ENCODE data around the gene DUSP16. TPM values are rescaled to one million over a fixed set of nuclear protein-coding genes. Genes with fewer than 3 reads are reported as not detected.

Gene DUSP16
- total and polyA plus RNA-seq, 7 experiments from 2014 or later: 4.4 to 42.8 (median 29.2) TPM

DNA sequence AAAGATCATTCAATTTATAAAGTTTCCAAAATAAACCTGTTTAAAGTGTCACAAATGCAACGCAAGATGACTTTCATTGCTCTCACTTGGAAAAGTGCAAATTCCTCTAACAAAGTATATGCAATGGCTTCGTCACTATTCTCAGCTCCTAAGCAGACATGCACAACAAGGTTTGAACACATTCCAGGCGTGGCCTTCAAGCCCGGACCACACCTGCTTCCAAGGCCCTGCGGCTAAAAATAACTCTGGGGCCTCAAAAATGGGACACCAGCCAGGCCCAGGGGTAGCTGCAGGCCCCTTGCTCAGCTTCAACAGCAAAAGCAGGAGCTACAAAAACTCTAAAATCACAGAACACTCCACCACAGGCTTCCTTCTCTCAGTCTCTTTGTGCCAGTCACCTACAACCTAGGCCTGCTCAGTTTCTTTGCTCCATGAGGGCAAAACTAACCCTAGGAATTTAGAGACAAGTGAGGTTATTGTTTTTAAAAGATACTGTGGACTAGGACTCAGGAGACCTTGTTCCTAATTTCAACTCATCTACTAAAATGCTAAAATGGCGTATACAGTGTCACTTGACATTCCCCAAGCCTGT is 29.3 kb downstream of the DUSP16 start:
- H3K27ac ChIP-seq (ENCODE audit: low read depth, low read length): peak overlapping the region; percentile 17
- peaks cover 0 to 14% of the 10 kb centered on the region in 2 donors for H3K4me1 ChIP-seq (ENCODE audit: control insufficient read depth in 2 of 2, insufficient read depth in 2 of 2, low read length in 2 of 2)
- Mint-ChIP-seq H3K4me3 (no peak overlapping the region), H3K27ac (peak overlapping the region in 8 of 9 donors; percentile 4 to 87 (median 66)), H3K4me1 (peaks cover 9 to 59% (median 40%) of the 10 kb centered on the region in 7 donors), H3K9me3 (peaks cover 0 to 3% (median 0%) of the 10 kb centered on the region in 11 donors), H3K27me3 (no peaks in the 10 kb centered on the region), H3K36me3 (peaks cover 0 to 23% (median 0%) of the 10 kb centered on the region in 5 donors)
- intact Hi-C loops (cut with micrococcal nuclease): no loop called here
- ATAC-seq: no peak
- ChIA-PET CTCF (interaction anchor here (1.3 kb wide), 1 partner anchor 10 kb away, joined by 4 read pairs; no protein-coding TSS in a partner anchor), POLR2A (no interaction called here)
- no peaks in the 10 kb centered on the region for H3K9me3 ChIP-seq (ENCODE audit: control insufficient read depth in 2 of 3, low read length in 3 of 3)
- no peak overlapping the region for H3K4me3 ChIP-seq (ENCODE audit: low read length)
- no peaks in the 10 kb centered on the region for H3K27me3 ChIP-seq (ENCODE audit: control insufficient read depth in 2 of 2, insufficient read depth in 2 of 2, low read length in 2 of 2)
- no peaks in the 10 kb centered on the region for H3K36me3 ChIP-seq (ENCODE audit: control insufficient read depth in 2 of 3, insufficient read depth in 3 of 3, low read length in 3 of 3)
- DNase-seq: no peak

DNA sequence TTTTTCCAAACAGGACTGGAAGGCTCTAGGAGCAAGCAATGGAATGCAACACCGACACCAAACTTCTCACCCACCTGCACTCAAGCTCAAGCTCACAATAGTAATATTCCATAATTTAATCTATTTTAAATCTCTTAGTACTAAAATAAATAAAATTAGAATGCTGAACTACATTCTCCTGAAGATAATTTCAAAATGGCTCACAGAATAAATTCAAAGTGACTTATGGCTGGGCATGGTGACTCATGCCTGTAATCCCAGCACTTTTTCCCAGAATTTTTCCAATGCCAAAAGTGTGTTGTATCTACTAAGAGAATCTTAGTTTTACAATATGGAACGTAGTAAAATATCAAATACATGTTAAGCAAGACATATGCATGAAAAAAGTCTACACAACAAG is 31.5 kb downstream of the DUSP16 start:
- H3K27ac Mint-ChIP-seq: peak overlapping the region in 4 of 9 donors; percentile 5 to 96 (median 60)
- H3K4me3 Mint-ChIP-seq: no peak overlapping the region
- no peaks in the 10 kb centered on the region for H3K36me3 ChIP-seq (ENCODE audit: control insufficient read depth in 2 of 3, insufficient read depth in 3 of 3, low read length in 3 of 3)
- peaks cover 0 to 3% (median 0%) of the 10 kb centered on the region in 11 donors for H3K9me3 Mint-ChIP-seq
- ATAC-seq (no peak), DNase-seq (no peak)
- H3K27ac ChIP-seq (ENCODE audit: low read depth, low read length): no peak overlapping the region
- H3K4me1 Mint-ChIP-seq: peaks cover 22 to 72% (median 60%) of the 10 kb centered on the region in 7 donors
- ChIA-PET POLR2A (interaction anchor here (0.7 kb wide), 1 partner anchor 24 kb away, joined by 3 read pairs; no protein-coding TSS in a partner anchor), CTCF (no interaction called here)
- no peaks in the 10 kb centered on the region for H3K27me3 ChIP-seq (ENCODE audit: control insufficient read depth in 2 of 2, insufficient read depth in 2 of 2, low read length in 2 of 2)
- no peaks in the 10 kb centered on the region for H3K9me3 ChIP-seq (ENCODE audit: control insufficient read depth in 2 of 3, low read length in 3 of 3)
- no peak overlapping the region for H3K4me3 ChIP-seq (ENCODE audit: low read length)
- peaks cover 16 to 33% of the 10 kb centered on the region in 2 donors for H3K4me1 ChIP-seq (ENCODE audit: control insufficient read depth in 2 of 2, insufficient read depth in 2 of 2, low read length in 2 of 2)
- intact Hi-C loops (cut with micrococcal nuclease): no loop called here
- peaks cover 0 to 22% (median 0%) of the 10 kb centered on the region in 5 donors for H3K36me3 Mint-ChIP-seq
- no peaks in the 10 kb centered on the region for H3K27me3 Mint-ChIP-seq

DNA sequence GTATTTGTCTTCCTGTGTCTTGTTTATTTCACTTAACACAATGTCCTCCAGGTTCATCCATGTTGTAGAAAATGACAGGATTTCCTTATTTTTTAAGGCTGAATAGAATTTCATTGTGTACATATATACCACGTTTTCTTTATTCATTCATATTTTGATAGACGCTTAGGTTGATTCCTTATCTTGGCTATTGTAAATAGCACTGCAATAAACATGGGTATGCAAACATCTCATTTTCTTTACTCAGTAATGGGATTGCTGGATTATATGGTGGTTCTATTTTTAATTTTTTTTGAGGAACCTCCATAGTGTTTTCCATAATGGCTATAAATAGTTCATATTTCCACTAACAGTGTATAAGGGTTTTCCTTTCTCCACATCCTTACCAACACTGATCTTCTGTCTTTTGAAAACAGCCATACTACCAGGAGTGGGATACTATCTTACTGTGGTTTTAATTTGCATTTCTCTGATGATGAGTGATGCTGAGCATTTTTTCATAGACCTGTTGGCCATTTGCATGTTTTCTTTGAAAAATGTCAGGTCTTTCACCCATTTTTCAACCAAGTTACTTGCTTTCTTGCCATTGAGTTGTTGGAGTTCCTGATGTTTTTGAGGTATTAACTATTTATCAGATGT is 32.8 kb downstream of the DUSP16 start:
- ChIA-PET CTCF (no interaction called here), POLR2A (no interaction called here)
- Histone ChIP-seq H3K27ac (ENCODE audit: low read depth, low read length) (no peak overlapping the region), H3K4me3 (ENCODE audit: low read length) (no peak overlapping the region), H3K36me3 (ENCODE audit: control insufficient read depth in 2 of 3, insufficient read depth in 3 of 3, low read length in 3 of 3) (no peaks in the 10 kb centered on the region), H3K4me1 (ENCODE audit: control insufficient read depth in 2 of 2, insufficient read depth in 2 of 2, low read length in 2 of 2) (peaks cover 16 to 39% of the 10 kb centered on the region in 2 donors), H3K9me3 (ENCODE audit: control insufficient read depth in 2 of 3, low read length in 3 of 3) (no peaks in the 10 kb centered on the region), H3K27me3 (ENCODE audit: control insufficient read depth in 2 of 2, insufficient read depth in 2 of 2, low read length in 2 of 2) (no peaks in the 10 kb centered on the region)
- DNase-seq (no peak), ATAC-seq (no peak)
- Mint-ChIP-seq H3K4me3 (no peak overlapping the region), H3K4me1 (peaks cover 22 to 75% (median 58%) of the 10 kb centered on the region in 7 donors), H3K36me3 (peaks cover 0 to 22% (median 0%) of the 10 kb centered on the region in 5 donors), H3K27me3 (no peaks in the 10 kb centered on the region), H3K9me3 (no peaks in the 10 kb centered on the region), H3K27ac (peak overlapping the region; percentile 7 to 96 (median 87))
- intact Hi-C loops (cut with micrococcal nuclease): loop anchor here (5.0 kb wide), 2 partner anchors 32 to 43 kb away; partner anchors contain the start of gene DUSP16 (in 1 of the 2)

DNA sequence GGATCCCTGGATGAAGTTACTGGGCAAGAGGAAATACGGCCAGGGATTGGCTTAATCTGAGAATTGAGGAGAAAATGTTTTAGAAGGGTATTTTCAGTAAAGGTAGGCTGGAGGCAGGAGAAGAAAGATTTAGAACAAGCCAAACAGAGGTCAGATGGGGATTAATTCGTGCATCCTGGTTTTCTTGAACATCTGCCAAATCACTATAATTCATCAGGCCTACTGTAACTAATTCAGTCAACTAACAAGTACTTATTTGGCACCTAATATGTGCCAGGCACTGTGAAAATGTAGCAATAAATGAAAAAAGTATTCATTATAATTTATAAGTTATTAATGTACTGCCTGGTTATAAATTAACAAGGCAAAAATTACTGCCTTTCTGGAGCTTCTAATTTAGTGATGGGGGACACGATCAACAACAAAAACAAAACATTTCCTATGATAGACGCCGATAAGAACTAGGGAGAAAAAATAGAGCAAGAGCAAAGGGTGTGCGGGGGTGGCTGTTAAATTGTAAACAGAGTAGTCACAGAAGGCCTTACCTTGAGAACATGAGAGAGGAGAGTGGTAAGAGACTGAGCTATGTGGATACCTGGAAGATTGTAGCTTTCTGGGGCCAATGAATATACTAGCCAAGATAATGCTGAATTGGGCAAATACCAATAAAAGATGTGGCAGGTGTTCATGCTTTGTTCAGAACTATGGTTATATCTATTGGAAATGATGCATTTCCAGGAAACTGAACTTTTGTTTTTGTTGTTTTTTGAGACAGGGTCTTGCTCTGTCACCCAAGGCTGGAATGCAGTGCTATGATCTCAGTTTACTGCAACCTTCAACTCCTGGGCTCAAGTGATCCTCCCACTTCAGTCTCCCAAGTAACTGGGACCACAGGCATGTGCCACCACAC is 34.0 kb downstream of the DUSP16 start:
- ChIA-PET CTCF (interaction anchor here (0.7 to 1.3 kb wide), 3 partner anchors 126 to 142 kb away, joined by 3 to 4 read pairs (median 4); no protein-coding TSS in a partner anchor), POLR2A (interaction anchor here (0.6 to 2.1 kb wide), 8 partner anchors 9 to 737 kb away, joined by 3 to 6 read pairs (median 4); no protein-coding TSS in a partner anchor)
- peak overlapping the region; percentile 70 for H3K27ac ChIP-seq (ENCODE audit: low read depth, low read length)
- peak overlapping the region; percentile 0 to 65 (median 52) for H3K4me3 Mint-ChIP-seq
- no peaks in the 10 kb centered on the region for H3K27me3 Mint-ChIP-seq
- H3K36me3 ChIP-seq (ENCODE audit: control insufficient read depth in 2 of 3, insufficient read depth in 3 of 3, low read length in 3 of 3): no peaks in the 10 kb centered on the region
- no peaks in the 10 kb centered on the region for H3K9me3 Mint-ChIP-seq
- peaks cover 0 to 27% (median 0%) of the 10 kb centered on the region in 5 donors for H3K36me3 Mint-ChIP-seq
- no peak overlapping the region for H3K4me3 ChIP-seq (ENCODE audit: low read length)
- H3K4me1 Mint-ChIP-seq: peaks cover 19 to 72% (median 54%) of the 10 kb centered on the region in 7 donors
- H3K4me1 ChIP-seq (ENCODE audit: control insufficient read depth in 2 of 2, insufficient read depth in 2 of 2, low read length in 2 of 2): peaks cover 16 to 33% of the 10 kb centered on the region in 2 donors
- no peak for DNase-seq
- intact Hi-C loops (cut with micrococcal nuclease): loop anchor here (1.0 to 5.0 kb wide), 3 partner anchors 33 to 41 kb away; partner anchors contain the start of gene DUSP16 (in 1 of the 2)
- peak overlapping the region; percentile 80 to 96 (median 90) for H3K27ac Mint-ChIP-seq
- H3K9me3 ChIP-seq (ENCODE audit: control insufficient read depth in 2 of 3, low read length in 3 of 3): no peaks in the 10 kb centered on the region
- no peaks in the 10 kb centered on the region for H3K27me3 ChIP-seq (ENCODE audit: control insufficient read depth in 2 of 2, insufficient read depth in 2 of 2, low read length in 2 of 2)
- ATAC-seq: peak; percentile 54

DNA sequence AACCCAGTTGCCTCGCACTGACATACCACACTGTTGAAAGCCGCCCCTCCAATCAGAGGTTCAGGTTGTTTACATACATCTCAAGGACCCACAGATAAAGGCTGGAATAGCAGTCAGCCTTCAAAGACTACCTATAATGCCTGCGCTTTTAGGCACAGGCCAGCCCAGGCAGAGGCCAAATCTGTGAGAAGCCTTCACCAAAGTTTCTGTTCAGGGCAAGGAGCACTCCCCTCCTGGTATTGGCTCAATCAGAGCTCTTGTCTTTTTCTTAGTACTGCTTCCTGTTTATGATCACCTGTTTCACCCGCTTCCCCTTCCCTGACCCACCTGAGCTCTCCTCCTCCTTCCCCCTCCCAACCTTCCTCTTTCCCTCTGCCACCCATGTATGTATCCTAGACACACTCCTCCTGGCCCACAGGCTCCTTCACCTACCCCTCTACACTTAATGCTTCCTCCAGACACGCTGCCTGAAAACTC is 34.8 kb downstream of the DUSP16 start:
- Mint-ChIP-seq H3K27me3 (no peaks in the 10 kb centered on the region), H3K27ac (peak overlapping the region; percentile 80 to 96 (median 90)), H3K9me3 (no peaks in the 10 kb centered on the region), H3K36me3 (peaks cover 0 to 28% (median 0%) of the 10 kb centered on the region in 5 donors), H3K4me1 (peaks cover 19 to 68% (median 50%) of the 10 kb centered on the region in 7 donors), H3K4me3 (peak overlapping the region; percentile 44 to 65 (median 52))
- H3K36me3 ChIP-seq (ENCODE audit: control insufficient read depth in 2 of 3, insufficient read depth in 3 of 3, low read length in 3 of 3): no peaks in the 10 kb centered on the region
- H3K27ac ChIP-seq (ENCODE audit: low read depth, low read length): peak overlapping the region; percentile 70
- ChIA-PET POLR2A (interaction anchor here (0.6 to 2.1 kb wide), 9 partner anchors 8 to 143 kb away, joined by 3 to 6 read pairs (median 3); no protein-coding TSS in a partner anchor), CTCF (interaction anchor here (0.7 to 1.3 kb wide), 5 partner anchors 86 to 153 kb away, joined by 3 to 4 read pairs (median 3); no protein-coding TSS in a partner anchor)
- no peaks in the 10 kb centered on the region for H3K27me3 ChIP-seq (ENCODE audit: control insufficient read depth in 2 of 2, insufficient read depth in 2 of 2, low read length in 2 of 2)
- DNase-seq (peak in 5 of 9 donors; percentile 23 to 38 (median 23)), ATAC-seq (peak; percentile 53)
- no peaks in the 10 kb centered on the region for H3K9me3 ChIP-seq (ENCODE audit: control insufficient read depth in 2 of 3, low read length in 3 of 3)
- no peak overlapping the region for H3K4me3 ChIP-seq (ENCODE audit: low read length)
- intact Hi-C loops (cut with micrococcal nuclease): loop anchor here (1.0 to 5.0 kb wide), 3 partner anchors 33 to 41 kb away; partner anchors contain the start of gene DUSP16 (in 1 of the 2)
- H3K4me1 ChIP-seq (ENCODE audit: control insufficient read depth in 2 of 2, insufficient read depth in 2 of 2, low read length in 2 of 2): peaks cover 16 to 33% of the 10 kb centered on the region in 2 donors

DNA sequence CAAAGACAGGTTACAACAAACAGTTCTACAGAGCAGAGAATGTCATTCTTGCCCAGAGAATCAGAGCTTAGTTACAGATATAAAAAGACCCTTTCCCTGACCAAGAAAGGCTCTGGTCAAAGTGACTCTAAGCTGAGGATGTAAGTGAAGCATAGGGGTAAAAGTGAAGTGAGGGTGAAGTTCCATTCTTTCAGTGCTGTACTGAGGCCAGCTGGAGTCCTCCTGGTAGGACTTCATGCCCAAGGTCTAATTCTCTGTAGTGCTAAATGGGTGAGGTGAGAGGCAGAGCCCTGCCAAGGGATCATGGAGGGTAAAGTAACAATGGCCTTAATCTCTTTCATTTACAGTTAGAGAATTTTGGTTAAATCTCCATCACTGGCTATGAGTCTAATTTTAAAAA is 38.5 kb downstream of the DUSP16 start:
- Mint-ChIP-seq H3K4me1 (peaks cover 21 to 73% (median 51%) of the 10 kb centered on the region in 7 donors), H3K4me3 (no peak overlapping the region), H3K9me3 (no peaks in the 10 kb centered on the region), H3K27ac (peak overlapping the region in 4 of 9 donors; percentile 1 to 56 (median 46)), H3K36me3 (peaks cover 9 to 31% (median 17%) of the 10 kb centered on the region in 5 donors), H3K27me3 (no peaks in the 10 kb centered on the region)
- ATAC-seq: no peak
- no peak for DNase-seq
- Histone ChIP-seq H3K4me1 (ENCODE audit: control insufficient read depth in 2 of 2, insufficient read depth in 2 of 2, low read length in 2 of 2) (peaks cover 16 to 31% of the 10 kb centered on the region in 2 donors), H3K27ac (ENCODE audit: low read depth, low read length) (no peak overlapping the region), H3K4me3 (ENCODE audit: low read length) (no peak overlapping the region), H3K27me3 (ENCODE audit: control insufficient read depth in 2 of 2, insufficient read depth in 2 of 2, low read length in 2 of 2) (no peaks in the 10 kb centered on the region), H3K36me3 (ENCODE audit: control insufficient read depth in 2 of 3, insufficient read depth in 3 of 3, low read length in 3 of 3) (no peaks in the 10 kb centered on the region), H3K9me3 (ENCODE audit: control insufficient read depth in 2 of 3, low read length in 3 of 3) (no peaks in the 10 kb centered on the region)
- ChIA-PET CTCF (no interaction called here), POLR2A (interaction anchor here (0.6 to 0.8 kb wide), 2 partner anchors 24 to 126 kb away, joined by 3 read pairs; no protein-coding TSS in a partner anchor)
- intact Hi-C loops (cut with micrococcal nuclease): no loop called here

Data from naive thymus-derived CD4-positive, alpha-beta T cell (primary cell).